Thyroid gland (tissue), 4 donors: ENCODE measurements around the gene MAL.

Source experiments
- CTCF ChIP-seq, 6 experiments: fragments of 200-600 bp in 3 of 6; fragments of 450-650 bp in 3 of 6; sonication (generic) in 3 of 6; IDR thresholded peaks; one replicate each; pipeline ENCODE4 v1.5.1; 2016 to 2019; ENCODE audit warnings: antibody characterized with exemption in 6 of 6, mild to moderate bottlenecking in 2 of 6, inconsistent platforms in 1 of 6, moderate library complexity in 1 of 6
- POLR2A ChIP-seq, 2 donors: fragments of 450-650 bp; IDR thresholded peaks; one replicate each; pipeline ENCODE4 v1.6.1; 2017; ENCODE audit warnings: antibody characterized with exemption in 2 of 2, mild to moderate bottlenecking in 2 of 2, moderate library complexity in 1 of 2

DNA sequence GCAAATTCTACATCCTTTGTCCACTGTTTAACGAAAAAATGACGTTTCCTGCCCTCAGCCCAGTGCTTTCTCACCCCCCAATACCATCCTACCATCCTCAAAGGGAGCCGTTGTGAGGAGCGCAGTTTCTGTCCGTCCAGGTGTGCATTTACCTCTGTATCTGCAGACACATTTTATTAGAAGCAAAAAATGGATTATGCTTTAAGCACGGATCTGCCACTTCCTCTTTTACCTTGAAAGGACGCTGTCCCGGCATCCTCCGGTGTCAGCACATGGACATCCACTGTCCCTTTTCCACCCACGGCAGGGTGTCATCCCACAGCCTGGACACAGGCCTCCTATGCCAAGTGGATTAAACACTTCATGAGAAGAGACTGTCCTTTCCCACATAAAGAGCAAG lies 7.2 kb upstream of the MAL start:
- TF ChIP-seq CTCF (IDR thresholded peaks at IDR 0.05) = no peak
- no peak for TF ChIP-seq POLR2A (IDR thresholded peaks at IDR 0.05)
